K562 (cell line): ENCODE measurements around the gene SAE1.

ENCODE experiments used
- ESRRB ChIP-seq: fragments of 250-450 bp; sonication (Bioruptor Pico); IDR thresholded peaks from 2 replicates; pipeline ENCODE4 v1.5.0; 2020; ENCODE audit warnings: mild to moderate bottlenecking, moderate library complexity, borderline replicate concordance
- FIP1L1 ChIP-seq: fragments of 200-400 bp; formaldehyde crosslinking; IDR thresholded peaks from 2 replicates; pipeline ENCODE4 v1.6.1; 2018; ENCODE audit warnings: mild to moderate bottlenecking, low read depth, low read length; ENCODE audit not compliant: poor library complexity, severe bottlenecking
- FOXK1 ChIP-seq: sonication (generic); formaldehyde crosslinking; IDR thresholded peaks from 2 replicates; pipeline ENCODE4 v1.8.0; 2022; ENCODE audit warnings: missing genetic modification reagents, mild to moderate bottlenecking, borderline replicate concordance
- JUND ChIP-seq, 2 experiments: IDR thresholded peaks; 2 replicates in 1 of 2; 3 replicates in 1 of 2; pipeline ENCODE4 v1.6.1; 2011; ENCODE audit warnings: borderline replicate concordance in 2 of 2, low read depth in 2 of 2, low read length in 2 of 2, improper control_type of control experiment in 1 of 2, missing biosample characterization in 1 of 2, missing genetic modification characterization in 1 of 2, missing genetic modification reagents in 1 of 2
- MBD1 ChIP-seq: fragments of 250-450 bp; sonication (Bioruptor Pico); IDR thresholded peaks from 2 replicates; pipeline ENCODE4 v1.8.0; 2022; ENCODE audit warnings: inconsistent platforms
- OTX1 ChIP-seq: fragments of 450-650 bp; formaldehyde crosslinking; IDR thresholded peaks from 2 replicates; pipeline ENCODE4 v1.4.0; 2022; ENCODE audit warnings: mild to moderate bottlenecking
- POLR2A ChIP-seq: fragments of 450-650 bp; conservative IDR thresholded peaks from 2 replicates; pipeline ENCODE4 v1.6.1; 2016
- SFPQ ChIP-seq: fragments of 200-400 bp; formaldehyde crosslinking; IDR thresholded peaks from 2 replicates; pipeline ENCODE4 v1.6.1; 2017; ENCODE audit warnings: mild to moderate bottlenecking, low read depth, low read length, moderate library complexity
- TEAD1 ChIP-seq, 2 experiments: fragments of 450-650 bp in 1 of 2; sonication (generic) in 1 of 2; formaldehyde crosslinking; IDR thresholded peaks; 2 replicates each; pipeline versions ENCODE4 v1.4.0 to v1.8.0; 2020 to 2022; ENCODE audit warnings: mild to moderate bottlenecking in 2 of 2, missing genetic modification reagents in 1 of 2
- TOE1 ChIP-seq, 2 experiments: fragments of 450-650 bp in 1 of 2; sonication (generic) in 1 of 2; formaldehyde crosslinking in 1 of 2; IDR thresholded peaks; 2 replicates each; pipeline versions ENCODE4 v1.7.1 to v1.8.0; 2016 to 2022; ENCODE audit warnings: borderline replicate concordance in 2 of 2, mild to moderate bottlenecking in 2 of 2, antibody characterized with exemption in 1 of 2, inconsistent platforms in 1 of 2, low read depth in 1 of 2, missing genetic modification reagents in 1 of 2, moderate library complexity in 1 of 2
- USF2 ChIP-seq: sonication (generic); formaldehyde crosslinking; IDR thresholded peaks from 2 replicates; pipeline ENCODE4 v1.5.0; 2020; ENCODE audit warnings: missing genetic modification reagents
- ZNF512 ChIP-seq: IDR thresholded peaks from 2 replicates; pipeline ENCODE4 v1.6.1; 2016; ENCODE audit warnings: missing genetic modification characterization, missing compliant biosample characterization
- ZNF707 ChIP-seq: fragments of 250-450 bp; sonication (Bioruptor Pico); conservative IDR thresholded peaks from 2 replicates; pipeline ENCODE4 v1.8.0; 2022; ENCODE audit warnings: inconsistent platforms, mild to moderate bottlenecking, moderate library complexity

- TF ChIP-seq ZNF512 (tag) (no peak), POLR2A (no peak), USF2 (CRISPR knock-in tag) (no peak), ESRRB (no peak), SFPQ (no peak), OTX1 (CRISPR knock-in tag) (no peak), FOXK1 (CRISPR knock-in tag) (no peak), JUND (IDR thresholded peaks at IDR 0.05; ENCODE audit: borderline replicate concordance, low read depth, low read length) (no peak), JUND (tag; IDR thresholded peaks at IDR 0.05; ENCODE audit: borderline replicate concordance, low read depth, low read length) (no peak), MBD1 (CRISPR knock-in tag) (no peak), ZNF707 (CRISPR knock-in tag) (no peak), TEAD1 (CRISPR knock-in tag; IDR thresholded peaks at IDR 0.05) (no peak), FIP1L1 (no peak), TOE1 (IDR thresholded peaks at IDR 0.05; ENCODE audit: borderline replicate concordance) (no peak), TOE1 (CRISPR knock-in tag; IDR thresholded peaks at IDR 0.05; ENCODE audit: borderline replicate concordance, low read depth) (no peak)
Observed at GRCh38 chr19:47142779-47143178, 12.1 kb downstream of the SAE1 start.
